Fibroblast of the conjunctiva (primary cell): ENCODE results near the gene C2orf81.

Experiments used
- DNase-seq: peaks from one replicate; pipeline ENCODE4 v3.0.0-alpha.2; 2010; ENCODE audit warnings: low read depth

Gene C2orf81

DNA sequence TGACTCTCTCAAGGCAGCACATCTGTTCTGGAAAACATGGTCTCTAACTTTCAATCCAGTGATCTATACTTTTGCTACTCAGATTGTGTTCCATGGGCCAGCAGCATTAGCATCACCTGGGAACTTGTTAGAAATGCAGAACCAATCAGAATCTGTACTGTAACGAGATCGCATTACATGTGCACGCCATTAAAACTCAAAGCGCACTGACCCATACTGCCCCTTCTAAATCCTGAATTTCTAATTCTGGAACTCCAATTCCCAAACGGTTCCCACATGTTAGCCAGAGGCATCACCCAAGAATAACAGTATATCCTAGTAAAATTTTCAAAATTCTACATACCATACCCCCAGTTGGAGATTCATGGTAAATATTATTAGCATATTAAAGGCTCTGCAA is 30.8 kb downstream of the C2orf81 start:
- DNase-seq: no peak

DNA sequence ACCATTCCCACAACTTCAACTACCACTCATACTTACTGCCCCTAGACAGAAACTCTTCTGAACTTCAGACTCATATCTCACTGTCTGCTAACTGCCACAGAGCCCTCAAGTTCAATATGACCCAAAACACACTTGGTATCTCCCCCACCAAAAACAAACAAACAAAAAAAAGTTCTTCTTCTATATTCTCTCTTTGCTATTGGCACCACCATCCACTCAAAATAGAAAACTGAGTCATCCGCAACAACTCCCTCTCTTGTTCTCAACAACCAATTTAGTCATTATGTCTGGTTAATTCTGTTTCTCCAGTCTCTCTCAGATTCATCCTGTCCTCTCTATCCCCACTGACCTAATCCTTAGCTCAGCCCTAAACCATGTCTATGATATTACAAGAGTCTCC is 34.1 kb downstream of the C2orf81 start:
- DNase-seq: no peak

- no peak for DNase-seq
These were observed 36.0 kb downstream of the C2orf81 start for GRCh38 chr2:74385396-74385795.

DNA sequence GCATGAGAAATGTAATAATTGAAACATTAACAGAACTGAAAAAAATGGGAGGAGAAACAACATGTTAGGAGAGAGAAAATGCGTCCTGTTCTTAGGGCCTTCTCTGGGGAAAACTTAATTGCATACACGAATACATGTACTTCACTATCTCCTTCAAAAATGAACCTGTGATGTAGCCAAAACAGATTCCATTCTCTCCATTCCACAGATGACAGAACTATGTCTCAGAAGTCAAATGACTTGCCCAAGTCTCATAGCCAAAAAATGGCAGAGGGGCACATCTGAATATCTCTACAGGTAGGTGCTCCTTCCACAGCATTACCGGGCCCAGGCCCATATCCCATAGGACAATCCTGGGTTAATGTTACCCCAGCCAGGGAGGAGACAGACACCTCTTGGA is 37.4 kb downstream of the C2orf81 start:
- DNase-seq: no peak

- DNase-seq: peak; percentile 57
These were observed 38.2 kb downstream of the C2orf81 start for GRCh38 chr2:74383254-74383653.

DNA sequence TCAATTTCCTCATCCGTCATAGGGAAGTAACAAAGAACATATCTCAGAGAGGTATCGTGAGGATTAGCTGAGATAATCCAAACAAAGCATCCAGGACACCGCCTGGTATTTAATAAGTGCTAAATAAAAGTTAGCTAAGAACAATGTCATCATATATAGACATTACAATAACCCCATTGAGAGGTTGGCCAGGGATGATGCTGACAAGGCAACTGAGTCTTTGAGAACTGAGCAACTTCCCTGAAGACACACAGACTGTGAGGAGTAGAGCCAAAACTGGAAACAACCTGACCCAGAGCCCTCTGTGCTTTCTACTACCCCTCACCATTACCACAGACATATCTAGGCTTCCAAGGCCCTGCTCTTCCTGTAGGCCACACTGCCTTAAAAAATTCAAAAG is 39.7 kb downstream of the C2orf81 start:
- DNase-seq: no peak

DNA sequence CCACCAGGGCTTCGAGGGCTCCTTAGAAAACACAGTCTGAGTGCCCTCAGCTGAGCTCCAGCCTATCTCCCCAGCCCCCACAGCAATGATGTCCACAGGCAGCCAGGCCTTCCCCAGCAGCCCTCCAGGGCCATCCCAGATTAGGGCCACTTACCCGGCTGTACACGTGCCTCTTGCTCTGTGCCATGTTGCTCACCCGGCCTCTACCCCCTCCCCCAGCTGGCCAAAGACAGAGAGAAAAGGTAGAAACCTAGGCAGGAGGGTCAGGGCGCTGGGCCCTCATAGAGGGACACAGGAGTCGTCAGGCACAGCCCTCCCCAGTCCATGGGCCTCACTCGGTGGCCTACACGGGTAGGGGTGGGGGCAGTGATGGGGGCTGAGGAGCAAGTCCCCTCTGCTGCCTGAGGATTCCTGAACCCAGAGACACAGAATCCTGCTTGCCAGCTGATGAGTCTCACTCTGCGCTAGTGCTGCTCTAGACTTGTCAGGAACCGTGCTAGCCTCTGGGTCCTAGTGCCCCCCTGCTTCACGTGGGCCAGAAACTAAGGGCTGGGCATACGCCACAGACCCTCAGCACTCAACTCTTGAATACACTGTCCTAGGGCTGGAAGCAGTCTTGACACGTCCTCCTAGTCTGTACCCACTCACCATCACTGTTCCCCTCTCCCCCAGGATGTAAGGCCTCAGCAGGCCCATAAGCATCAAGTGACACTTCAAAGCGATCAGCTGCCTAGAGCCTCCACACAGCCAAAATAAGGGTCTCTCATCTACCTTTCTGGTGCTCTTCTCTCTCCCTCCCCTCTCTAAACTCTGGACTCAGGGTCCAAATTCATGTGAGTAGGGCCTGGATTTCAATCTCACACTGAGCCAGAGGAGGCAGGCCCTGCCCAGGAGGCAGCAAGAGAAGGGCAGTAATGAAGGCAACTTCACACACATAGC is 41.3 kb downstream of the C2orf81 start, which contains the start of gene DCTN1:
TSS of gene DCTN1 (minus strand) at position 461 of the 939 bp plus-strand sequence. CDS start at position 187, 274 bp downstream.
- DNase-seq: peak; percentile 44

DNA sequence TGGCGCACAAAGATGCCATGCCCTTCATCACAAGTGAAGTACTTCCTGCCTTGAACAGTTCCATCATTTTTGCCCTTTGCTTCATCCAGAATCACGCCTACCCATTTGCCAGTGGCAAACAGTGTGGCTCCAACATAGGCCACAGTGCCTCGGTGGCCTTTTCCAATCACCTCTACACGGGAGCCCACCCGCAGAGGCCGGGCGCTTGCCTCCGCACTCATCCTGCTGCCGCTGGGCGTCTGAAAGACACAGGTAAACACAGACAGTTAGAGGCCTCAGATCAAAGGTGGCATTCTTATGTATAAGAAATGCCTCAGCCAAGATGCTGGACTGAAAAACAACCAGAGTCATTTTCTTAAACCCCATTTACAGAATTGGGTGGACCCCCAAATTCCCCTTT is 43.4 kb downstream of the C2orf81 start:
- no peak for DNase-seq

- DNase-seq: no peak
These were observed 45.6 kb downstream of the C2orf81 start for GRCh38 chr2:74375838-74376237.

DNA sequence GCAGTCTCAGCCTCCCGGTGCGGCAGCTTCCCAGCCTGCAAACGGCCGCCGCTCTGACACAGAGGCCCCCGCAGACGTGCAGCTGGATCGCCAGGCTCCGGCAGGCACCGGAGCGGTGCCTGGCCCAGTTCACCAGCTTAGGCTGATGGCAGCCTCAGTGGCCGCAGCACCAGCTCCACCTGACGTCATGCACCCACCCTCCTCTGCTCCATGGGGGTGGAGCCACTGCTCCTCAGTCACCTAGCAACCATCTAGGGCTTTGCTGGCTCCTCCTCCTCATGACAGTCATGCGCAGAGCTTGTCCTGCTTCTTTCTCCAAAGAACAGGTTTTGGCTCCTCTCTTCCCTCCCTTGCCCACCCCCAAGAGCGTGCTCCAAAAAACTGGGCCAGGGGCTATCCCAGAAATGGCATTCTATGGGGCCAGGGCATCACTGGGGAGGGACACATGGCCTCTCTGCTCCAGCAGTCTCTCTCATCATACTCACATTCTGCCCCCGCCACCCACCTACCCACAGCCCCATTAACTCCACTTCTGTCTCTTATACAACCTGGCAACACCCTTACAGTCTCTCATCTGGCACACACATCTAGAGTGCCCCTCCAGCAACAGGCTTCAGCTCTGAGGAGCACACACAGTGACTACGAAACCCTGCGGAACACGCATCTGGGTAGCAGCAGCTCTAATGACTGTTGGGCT is 46.8 kb downstream of the C2orf81 start:
- DNase-seq: peak; percentile 60

- DNase-seq: no peak
These were observed 47.4 kb downstream of the C2orf81 start for GRCh38 chr2:74373985-74374384.

- DNase-seq: peak; percentile 34
These were observed 48.2 kb downstream of the C2orf81 start for GRCh38 chr2:74373221-74373676.

- no peak for DNase-seq
These were observed 48.7 kb downstream of the C2orf81 start for GRCh38 chr2:74372674-74373073.

- DNase-seq: no peak
These were observed 50.0 kb downstream of the C2orf81 start for GRCh38 chr2:74371421-74371820.

DNA sequence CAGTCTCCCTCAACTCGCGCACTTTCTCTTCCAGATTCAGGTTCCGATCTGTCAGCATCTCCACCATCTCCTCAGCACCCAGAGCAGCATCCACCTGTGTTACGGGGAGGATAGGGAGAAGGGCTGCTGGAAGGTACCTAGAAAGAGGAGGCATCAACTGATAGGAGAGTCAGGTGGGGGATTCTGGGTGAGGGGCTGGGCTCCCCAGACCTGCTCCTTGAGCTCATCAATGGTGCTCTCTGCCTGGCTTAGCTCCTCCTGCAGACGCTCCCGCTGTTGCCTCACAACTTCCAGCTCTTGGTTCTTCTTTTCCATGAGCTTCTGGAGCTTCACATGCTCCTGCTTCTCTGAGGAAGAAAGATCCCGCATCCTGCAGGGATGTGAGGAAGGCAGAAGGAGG is 51.4 kb downstream of the C2orf81 start:
- DNase-seq: no peak

DNA sequence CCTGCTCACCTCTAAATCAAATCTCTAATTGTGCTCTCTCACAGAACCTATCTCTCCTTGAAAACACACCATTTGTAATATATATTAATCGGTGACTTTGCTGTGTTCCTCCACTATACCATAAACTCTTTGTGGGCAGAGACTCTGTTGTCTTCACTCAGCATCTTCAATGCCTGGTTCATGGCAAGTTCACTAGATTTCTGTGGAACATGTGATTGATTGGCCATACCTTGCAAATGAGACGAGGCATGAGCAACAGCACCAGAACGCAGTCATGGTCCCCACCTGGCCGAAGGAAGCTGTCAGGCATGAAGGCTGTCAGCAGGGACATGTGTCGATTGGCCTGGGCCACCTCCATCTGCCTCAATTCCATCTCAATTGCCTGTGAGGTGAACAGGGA is 52.9 kb downstream of the C2orf81 start:
- DNase-seq: no peak

DNA sequence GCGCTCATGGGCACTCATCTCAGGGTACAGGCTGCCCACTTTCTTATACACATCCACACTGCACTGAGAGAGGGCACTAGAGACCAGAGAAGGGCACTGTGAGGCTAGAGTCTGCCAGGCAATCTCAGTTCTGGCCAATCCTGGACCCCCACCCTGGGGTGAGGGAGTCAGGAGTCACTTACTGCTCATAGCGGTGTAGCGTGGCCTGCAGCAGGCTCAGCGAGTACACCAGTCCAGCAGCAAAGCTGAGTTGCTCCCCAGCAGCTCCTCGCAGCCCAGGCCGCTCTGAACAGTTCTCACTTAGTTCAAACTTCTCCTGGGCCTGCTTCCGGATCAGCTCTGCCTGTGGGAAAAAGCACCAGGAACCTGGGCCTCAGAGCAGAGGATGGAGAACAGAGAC is 53.6 kb downstream of the C2orf81 start:
- DNase-seq: no peak

GRCh38 chr2:74366036-74366435 is 55.4 kb downstream of the C2orf81 start:
- DNase-seq: no peak

DNA sequence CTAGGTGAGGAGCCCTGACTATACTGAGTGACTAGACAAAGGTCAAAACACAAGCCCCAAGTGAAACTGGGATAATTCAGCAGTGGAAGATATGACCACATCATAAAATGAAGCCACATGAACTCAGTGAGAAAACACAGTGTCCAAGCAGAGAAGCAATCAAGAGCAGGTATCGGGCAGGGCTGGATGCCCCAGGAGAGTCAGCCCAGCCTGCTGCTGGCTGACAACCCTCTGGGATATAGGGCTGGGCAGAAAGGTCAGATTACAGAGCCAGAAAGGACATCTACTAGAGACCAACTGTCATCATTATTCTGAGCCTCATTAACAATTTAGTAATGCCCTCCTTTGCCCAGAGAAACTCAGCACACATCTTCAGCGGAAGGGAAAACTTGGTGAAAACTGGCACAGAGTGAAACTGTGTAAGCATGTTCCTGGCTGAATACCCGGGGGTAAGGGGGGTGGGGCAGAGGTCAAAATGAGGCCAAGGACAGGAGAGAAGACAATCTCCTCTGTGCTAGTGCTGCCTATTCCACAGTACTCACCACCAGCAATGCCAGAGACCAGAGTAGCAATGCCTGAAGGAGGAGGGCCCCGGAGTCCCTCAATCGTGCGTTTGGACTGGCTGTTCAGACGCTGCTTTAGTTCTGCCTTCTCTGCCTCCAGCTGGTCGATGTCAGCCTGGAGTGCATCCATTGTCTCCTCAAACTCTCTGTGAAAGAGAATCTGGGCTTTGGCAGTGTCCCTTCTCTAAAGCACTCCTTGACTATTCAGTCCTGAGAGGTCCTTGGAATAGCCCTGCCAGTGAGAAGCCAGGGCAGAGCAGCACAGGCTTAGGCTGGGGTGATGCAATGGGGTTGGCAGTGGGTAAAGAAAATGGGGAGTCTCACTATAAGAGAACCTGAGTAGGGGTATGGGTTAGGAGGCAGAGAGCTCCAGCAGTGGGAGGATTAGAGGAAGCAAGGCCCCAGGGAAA is 56.6 kb downstream of the C2orf81 start:
- DNase-seq: no peak
